Ovary (tissue), 9 donors: ENCODE results near the gene CEBPE. TPM values are rescaled to one million over a fixed set of nuclear protein-coding genes. Genes with fewer than 3 reads are reported as not detected.

Source experiments
- DNase-seq, 5 donors: peaks; one replicate each; pipeline ENCODE4 v3.0.0-alpha.2; 2019 to 2020
- H3K27ac ChIP-seq, 2 donors: fragments of 200-600 bp; one replicate each; pipeline versions ENCODE4 v1.5.1 to v1.8.0; 2019 to 2022
- H3K27me3 ChIP-seq: fragments of 200-600 bp; one replicate; pipeline ENCODE4 v1.8.0; 2022
- H3K36me3 ChIP-seq: fragments of 200-600 bp; sonication (generic); one replicate; pipeline ENCODE4 v1.5.1; 2019
- H3K4me1 ChIP-seq: one replicate; pipeline ENCODE4 v1.8.1; 2013; ENCODE audit warnings: mild to moderate bottlenecking, moderate library complexity; ENCODE audit not compliant: insufficient read depth
- H3K4me3 ChIP-seq: fragments of 200-600 bp; sonication (generic); one replicate; pipeline ENCODE4 v1.5.1; 2017
- H3K9me3 ChIP-seq, 2 donors: fragments of 200-600 bp in 1 of 2; sonication (generic) in 1 of 2; one replicate each; pipeline versions ENCODE4 v1.5.1 to v1.8.1; 2013 to 2019; ENCODE audit warnings: mild to moderate bottlenecking in 1 of 2, moderate library complexity in 1 of 2
- CTCF ChIP-seq, 3 donors: fragments of 450-650 bp in 2 of 3; fragments of 200-600 bp in 1 of 3; IDR thresholded peaks; one replicate each; pipeline versions ENCODE4 v1.5.1 to v1.8.0; 2016 to 2022; ENCODE audit warnings: antibody characterized with exemption in 3 of 3, mild to moderate bottlenecking in 1 of 3
- EP300 ChIP-seq: sonication (generic); formaldehyde crosslinking; IDR thresholded peaks from one replicate; pipeline ENCODE4 v1.6.1; 2017; ENCODE audit warnings: antibody characterized with exemption
- POLR2A ChIP-seq: fragments of 450-650 bp; IDR thresholded peaks from one replicate; pipeline ENCODE4 v1.6.1; 2017; ENCODE audit warnings: antibody characterized with exemption, mild to moderate bottlenecking, moderate library complexity
- WGBS, 3 donors: extraction: QIAGEN DNeasy Blood & Tissue Kit in 1 of 3; methylation state at CpG; one replicate each; pipeline versions ENCODE4 v1.1.5 to v1.1.7; 2013 to 2017; 5-methylcytosine and 5-hydroxymethylcytosine counted together
- intact Hi-C, 4 donors: fragments of 100-400 bp; cut with DNase I; formaldehyde crosslinking; loops; one replicate each; pipeline versions ENCODE4 v1.11.0 to v1.15.1; 2022 to 2023
- polyA plus RNA-seq, 2 donors: library from polyadenylated mRNA; stranded (reverse); fragments of 200-250 nt in 1 of 2; fragments of 350-450 nt in 1 of 2; fragmentation: Illumina TruSeq in 1 of 2; extraction: RNeasy Lipid Tissue Mini Kit (QIAGEN cat#74804) in 1 of 2; gene quantifications; one replicate each; pipeline ENCODE4 v1.2.3, GENCODE V29; 2013 to 2014
- total RNA-seq, 7 donors: library from RNA; depleted of rRNA in 2 of 7; stranded (reverse); fragments of >200 nt in 2 of 7; fragmentation: NEBNext Ultra II Directional in 3 of 7; extraction: Animal tissue kit (Norgen Biotek cat#: 25700) in 3 of 7; gene quantifications; one replicate each; pipeline versions ENCODE4 v1.1.0 to v1.2.4, GENCODE V29; 2016 to 2023
- donor health status: DM: no; HTN: no; CAD: no; lungs with moderate emphysema.
- donor health status: DM: no; HTN: no; CAD: no.
- donor health status: Bipolar disorder and iron deficiency.
- donor health status: DM: yes; HTN: yes; CAD: no.
- donor health status: DM: no; HTN: no; CAD: no.
- donor health status: DM: yes; HTN: yes; CAD: no.

The CEBPE gene
- total and polyA plus RNA-seq, 9 donors: 0.04 TPM; not detected in 8

GRCh38 chr14:23148591-23149249, 29.7 kb upstream of the CEBPE start:
- DNase-seq: peak in 1 of 5 donors; percentile 15
- Histone ChIP-seq H3K36me3 (no peaks in the 10 kb centered on the region), H3K27ac (no peak overlapping the region), H3K27me3 (no peaks in the 10 kb centered on the region), H3K4me3 (no peak overlapping the region), H3K9me3 (no peaks in the 10 kb centered on the region), H3K4me1 (peaks cover 16% of the 10 kb centered on the region)
- TF ChIP-seq POLR2A (no peak), EP300 (no peak), CTCF (IDR thresholded peaks at IDR 0.05) (no peak)
- intact Hi-C loops: no loop called here
- WGBS, 3 donors: 79 to 87% (median 82%) methylated on average over 5 of the region's 5 CpGs

- no peaks in the 10 kb centered on the region for H3K36me3 ChIP-seq
- TF ChIP-seq POLR2A: no peak
- TF ChIP-seq EP300: no peak
- TF ChIP-seq CTCF (IDR thresholded peaks at IDR 0.05): no peak
- peak in 4 of 5 donors; percentile 59 to 71 (median 65) for DNase-seq
- 29 to 64% (median 53%) methylated on average over 1 of the region's 1 CpG for WGBS, 3 donors
- no peaks in the 10 kb centered on the region for H3K27me3 ChIP-seq
- H3K4me1 ChIP-seq: peaks cover 9% of the 10 kb centered on the region
- H3K27ac ChIP-seq: peak overlapping the region in 1 of 2 donors; percentile 12
- no peaks in the 10 kb centered on the region for H3K9me3 ChIP-seq
- no peak overlapping the region for H3K4me3 ChIP-seq
- intact Hi-C loops: no loop called here
Measured at GRCh38 chr14:23147676-23148075, 28.6 kb upstream of the CEBPE start.

GRCh38 chr14:23146980-23147379, 27.9 kb upstream of the CEBPE start:
- Histone ChIP-seq H3K4me3 (no peak overlapping the region), H3K27me3 (no peaks in the 10 kb centered on the region), H3K9me3 (no peaks in the 10 kb centered on the region), H3K36me3 (no peaks in the 10 kb centered on the region), H3K27ac (no peak overlapping the region), H3K4me1 (peaks cover 10% of the 10 kb centered on the region)
- no peak for TF ChIP-seq CTCF (IDR thresholded peaks at IDR 0.05)
- TF ChIP-seq EP300: no peak
- TF ChIP-seq POLR2A: no peak
- 81 to 98% (median 96%) methylated on average over 4 of the region's 4 CpGs for WGBS, 3 donors
- intact Hi-C loops: no loop called here
- DNase-seq: no peak

- Histone ChIP-seq H3K9me3 (no peaks in the 10 kb centered on the region), H3K36me3 (no peaks in the 10 kb centered on the region), H3K4me1 (peaks cover 10% of the 10 kb centered on the region), H3K27ac (no peak overlapping the region), H3K27me3 (no peaks in the 10 kb centered on the region), H3K4me3 (no peak overlapping the region)
- peak in 1 of 5 donors; percentile 23 for DNase-seq
- intact Hi-C loops: no loop called here
- no peak for TF ChIP-seq EP300
- WGBS, 3 donors: 90 to 100% (median 90%) methylated on average over 2 of the region's 2 CpGs
Measured at GRCh38 chr14:23146351-23146910, 27.4 kb upstream of the CEBPE start.

GRCh38 chr14:23145794-23146350, 26.8 kb upstream of the CEBPE start:
- peak in 1 of 5 donors; percentile 28 for DNase-seq
- WGBS, 3 donors: 58 to 74% (median 71%) methylated on average over 4 of the region's 4 CpGs
- no peak overlapping the region for H3K4me3 ChIP-seq
- peaks cover 8% of the 10 kb centered on the region for H3K4me1 ChIP-seq
- no peaks in the 10 kb centered on the region for H3K36me3 ChIP-seq
- H3K27me3 ChIP-seq: no peaks in the 10 kb centered on the region
- intact Hi-C loops: no loop called here
- no peaks in the 10 kb centered on the region for H3K9me3 ChIP-seq
- no peak overlapping the region for H3K27ac ChIP-seq
- TF ChIP-seq EP300: no peak
- TF ChIP-seq CTCF (IDR thresholded peaks at IDR 0.05): no peak
- TF ChIP-seq POLR2A: no peak
